GM12872 (cell line): ENCODE results near the gene RRBP1.

Experiments
- TF ChIP-seq, protein P1 (sequence below): IDR thresholded peaks from 3 replicates; pipeline ENCODE4 v1.5.1; 2011; ENCODE audit warnings: low read depth, mild to moderate bottlenecking, low read length, moderate library complexity; ENCODE audit not compliant: insufficient read depth

Gene RRBP1

DNA sequence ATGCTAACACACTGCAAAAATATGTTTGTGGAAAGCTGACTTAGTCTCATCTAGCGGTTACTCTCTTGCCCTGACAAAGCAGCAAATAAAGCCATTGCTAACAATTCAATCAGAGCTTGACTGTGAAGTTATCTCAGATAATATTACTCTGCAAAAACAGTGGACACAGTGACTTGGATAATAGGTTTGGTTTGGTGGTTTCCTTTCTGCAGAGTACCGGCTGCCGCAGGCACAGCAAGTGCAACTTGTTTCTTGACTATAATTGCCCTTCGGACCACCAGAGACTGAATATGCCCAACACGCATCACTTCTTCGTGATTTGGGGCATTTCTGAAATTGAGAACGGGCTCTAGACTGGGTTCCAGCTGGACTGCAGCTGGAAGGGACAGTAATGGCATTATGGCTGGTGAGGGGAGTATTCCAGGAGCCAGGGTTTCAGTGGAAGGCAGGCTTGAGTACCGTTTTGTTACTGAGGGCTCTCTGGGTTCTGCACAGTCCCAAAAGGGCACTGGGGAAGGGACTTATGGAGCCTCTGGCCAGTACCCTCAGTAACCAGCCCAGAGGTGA lies 72.1 kb downstream of the RRBP1 start:
- TF ChIP-seq, protein P1, sequence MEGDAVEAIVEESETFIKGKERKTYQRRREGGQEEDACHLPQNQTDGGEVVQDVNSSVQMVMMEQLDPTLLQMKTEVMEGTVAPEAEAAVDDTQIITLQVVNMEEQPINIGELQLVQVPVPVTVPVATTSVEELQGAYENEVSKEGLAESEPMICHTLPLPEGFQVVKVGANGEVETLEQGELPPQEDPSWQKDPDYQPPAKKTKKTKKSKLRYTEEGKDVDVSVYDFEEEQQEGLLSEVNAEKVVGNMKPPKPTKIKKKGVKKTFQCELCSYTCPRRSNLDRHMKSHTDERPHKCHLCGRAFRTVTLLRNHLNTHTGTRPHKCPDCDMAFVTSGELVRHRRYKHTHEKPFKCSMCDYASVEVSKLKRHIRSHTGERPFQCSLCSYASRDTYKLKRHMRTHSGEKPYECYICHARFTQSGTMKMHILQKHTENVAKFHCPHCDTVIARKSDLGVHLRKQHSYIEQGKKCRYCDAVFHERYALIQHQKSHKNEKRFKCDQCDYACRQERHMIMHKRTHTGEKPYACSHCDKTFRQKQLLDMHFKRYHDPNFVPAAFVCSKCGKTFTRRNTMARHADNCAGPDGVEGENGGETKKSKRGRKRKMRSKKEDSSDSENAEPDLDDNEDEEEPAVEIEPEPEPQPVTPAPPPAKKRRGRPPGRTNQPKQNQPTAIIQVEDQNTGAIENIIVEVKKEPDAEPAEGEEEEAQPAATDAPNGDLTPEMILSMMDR = no peak

DNA sequence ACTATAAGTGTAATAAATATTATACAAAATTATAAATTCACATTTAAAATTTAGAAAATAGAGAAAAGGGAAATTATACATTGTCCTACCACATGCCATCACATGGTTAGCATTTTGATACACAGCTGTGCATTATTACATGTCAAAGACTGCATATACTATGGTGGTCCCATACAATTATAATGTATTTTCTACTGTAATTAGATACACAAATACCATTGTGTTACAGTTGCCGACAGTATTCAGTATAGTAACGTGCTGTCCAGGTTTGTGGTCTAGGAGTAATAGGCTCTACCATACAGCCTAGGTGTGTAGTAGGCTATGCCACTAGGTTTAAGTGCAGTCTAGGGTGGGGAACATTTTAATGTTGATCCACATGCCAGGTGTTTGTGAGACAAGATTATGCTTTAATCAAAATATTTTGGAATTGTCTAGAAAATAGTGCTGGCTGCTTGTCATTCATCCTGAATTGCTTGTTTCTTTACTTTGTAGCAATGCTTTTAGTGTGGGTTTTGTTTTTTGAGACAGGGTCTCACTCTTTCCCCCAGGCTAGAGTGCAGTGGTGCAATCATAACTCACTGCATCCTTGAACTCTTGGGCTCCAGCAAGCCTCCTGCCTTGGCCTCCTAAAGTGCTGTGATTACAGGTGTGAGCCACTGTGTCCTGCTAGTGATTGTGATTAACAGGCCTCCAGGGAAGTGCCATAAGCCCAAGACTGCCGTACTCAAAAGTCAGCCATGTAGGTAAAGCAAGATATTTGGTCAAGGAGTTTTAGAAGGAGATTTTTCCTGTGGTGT lies 73.1 kb downstream of the RRBP1 start:
- TF ChIP-seq, protein P1 = no peak

DNA sequence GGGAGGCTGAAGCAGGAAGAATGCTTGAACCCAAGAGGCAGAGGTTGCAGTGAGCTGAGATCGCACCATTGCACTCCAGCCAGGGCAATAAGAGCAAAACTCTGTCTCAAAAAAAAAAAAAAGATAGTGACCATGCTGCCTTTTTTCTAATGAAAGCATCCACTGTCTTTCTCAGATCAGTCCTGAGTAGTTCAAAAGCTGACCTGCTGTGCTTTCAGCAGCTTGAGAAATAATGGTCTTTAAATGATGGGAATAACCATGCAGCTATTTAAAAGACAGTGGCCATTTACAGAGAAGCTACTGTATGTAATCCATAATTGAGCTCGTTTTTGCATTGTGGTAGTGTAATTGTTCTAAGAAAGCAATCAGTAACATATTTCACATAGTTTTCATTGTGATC lies 76.0 kb downstream of the RRBP1 start:
- TF ChIP-seq, protein P1 = no peak

DNA sequence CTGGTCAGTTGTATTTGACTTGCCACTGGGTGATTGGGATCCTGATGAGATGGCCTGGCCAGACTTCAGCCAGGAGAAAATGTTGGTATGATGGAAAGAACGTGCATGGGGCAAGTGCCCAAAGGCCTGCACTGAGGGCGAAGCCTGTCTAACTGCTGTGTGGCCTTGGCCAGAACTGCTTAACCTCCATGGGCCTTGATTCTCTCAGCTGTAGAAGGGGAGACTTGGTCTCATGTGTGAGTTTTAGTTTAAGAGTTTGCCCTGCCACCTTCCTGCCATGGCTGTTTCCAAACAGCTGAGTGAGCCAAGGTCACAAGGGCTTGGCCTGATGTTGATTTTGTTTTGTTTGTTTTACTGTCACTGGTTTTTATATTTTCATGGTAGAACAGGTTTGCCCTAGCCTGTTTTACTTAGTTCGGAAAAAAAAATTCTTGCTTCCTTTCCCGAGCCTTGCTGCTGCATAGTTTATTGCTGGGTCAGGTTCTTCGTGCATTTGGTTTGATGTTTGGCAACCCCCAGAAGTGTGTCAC lies 76.8 kb downstream of the RRBP1 start:
- TF ChIP-seq, protein P1 = no peak

DNA sequence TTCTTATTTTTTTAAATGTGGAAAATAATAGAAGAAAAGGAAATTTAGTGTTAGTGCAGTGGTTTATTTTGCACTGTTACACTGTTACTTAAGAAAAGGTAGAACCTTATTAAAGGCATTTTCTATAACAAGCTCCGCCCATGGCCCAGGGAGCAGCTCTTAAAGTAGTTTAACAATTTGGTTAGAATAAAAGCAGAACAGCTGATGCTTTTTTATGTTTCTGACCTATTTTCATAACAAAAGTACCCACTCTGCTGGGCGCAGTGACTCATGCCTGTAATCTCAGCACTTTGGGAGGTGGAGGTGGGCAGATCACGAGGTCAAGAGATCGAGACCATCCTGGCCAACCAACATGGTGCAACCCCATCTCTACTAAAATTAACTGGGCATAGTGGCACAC lies 79.5 kb downstream of the RRBP1 start:
- TF ChIP-seq, protein P1 = no peak

DNA sequence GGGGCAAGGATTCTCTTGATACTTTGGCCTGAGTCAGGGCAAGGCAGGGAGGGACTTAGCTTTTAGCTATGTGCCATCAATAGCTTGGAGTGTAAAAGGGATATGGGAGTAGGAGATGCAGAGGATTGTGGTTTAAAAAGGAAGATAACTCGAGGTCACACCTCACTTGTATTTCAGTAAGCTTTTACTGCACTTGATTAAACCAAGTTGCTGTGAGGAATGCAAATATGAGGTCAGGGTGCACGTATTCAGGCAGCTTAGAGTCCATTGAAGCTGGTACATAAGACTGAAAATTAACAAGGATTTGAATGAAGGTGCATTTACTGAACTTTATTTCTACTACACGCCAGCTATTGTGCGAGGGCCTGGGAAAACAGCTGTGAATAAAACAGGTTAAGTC lies 80.1 kb downstream of the RRBP1 start:
- TF ChIP-seq, protein P1 = no peak

DNA sequence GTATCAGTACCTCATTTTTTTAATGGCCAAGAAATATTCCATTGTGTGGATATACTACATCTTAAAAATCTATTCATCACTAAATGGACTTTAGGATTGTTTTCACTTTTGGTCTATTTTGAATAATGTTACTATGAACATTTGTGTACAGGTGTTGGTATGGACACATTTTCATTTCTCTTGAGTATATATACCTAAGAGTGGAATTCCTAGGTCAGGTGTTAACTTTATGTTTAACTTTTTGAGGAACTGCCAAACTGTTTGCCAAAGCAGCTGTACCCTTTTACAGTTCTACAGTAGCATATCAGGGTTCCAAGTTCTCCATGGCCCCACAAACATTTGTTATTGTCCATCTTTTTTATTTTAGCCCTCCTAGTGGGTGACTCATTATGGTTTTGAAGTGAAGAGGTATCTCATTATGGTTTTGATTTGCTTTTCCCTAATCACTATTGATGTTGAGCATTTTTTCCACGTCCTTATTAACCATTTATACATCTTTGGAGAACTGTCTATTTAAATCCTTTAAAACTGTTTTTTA lies 84.0 kb downstream of the RRBP1 start:
- TF ChIP-seq, protein P1 = no peak
